Endothelial cell of coronary artery (primary cell): ENCODE data around the gene SECISBP2. TPM values are rescaled to one million over a fixed set of nuclear protein-coding genes. Genes with fewer than 3 reads are reported as not detected.

Source experiments
- total RNA-seq: library from RNA; depleted of rRNA; stranded (reverse); fragments of >200 nt; gene quantifications from 2 replicates; pipeline ENCODE4 v1.2.3, GENCODE V29; 2014

SECISBP2 gene
- 19.4 and 26.9 TPM in 2 replicates for total RNA-seq

DNA sequence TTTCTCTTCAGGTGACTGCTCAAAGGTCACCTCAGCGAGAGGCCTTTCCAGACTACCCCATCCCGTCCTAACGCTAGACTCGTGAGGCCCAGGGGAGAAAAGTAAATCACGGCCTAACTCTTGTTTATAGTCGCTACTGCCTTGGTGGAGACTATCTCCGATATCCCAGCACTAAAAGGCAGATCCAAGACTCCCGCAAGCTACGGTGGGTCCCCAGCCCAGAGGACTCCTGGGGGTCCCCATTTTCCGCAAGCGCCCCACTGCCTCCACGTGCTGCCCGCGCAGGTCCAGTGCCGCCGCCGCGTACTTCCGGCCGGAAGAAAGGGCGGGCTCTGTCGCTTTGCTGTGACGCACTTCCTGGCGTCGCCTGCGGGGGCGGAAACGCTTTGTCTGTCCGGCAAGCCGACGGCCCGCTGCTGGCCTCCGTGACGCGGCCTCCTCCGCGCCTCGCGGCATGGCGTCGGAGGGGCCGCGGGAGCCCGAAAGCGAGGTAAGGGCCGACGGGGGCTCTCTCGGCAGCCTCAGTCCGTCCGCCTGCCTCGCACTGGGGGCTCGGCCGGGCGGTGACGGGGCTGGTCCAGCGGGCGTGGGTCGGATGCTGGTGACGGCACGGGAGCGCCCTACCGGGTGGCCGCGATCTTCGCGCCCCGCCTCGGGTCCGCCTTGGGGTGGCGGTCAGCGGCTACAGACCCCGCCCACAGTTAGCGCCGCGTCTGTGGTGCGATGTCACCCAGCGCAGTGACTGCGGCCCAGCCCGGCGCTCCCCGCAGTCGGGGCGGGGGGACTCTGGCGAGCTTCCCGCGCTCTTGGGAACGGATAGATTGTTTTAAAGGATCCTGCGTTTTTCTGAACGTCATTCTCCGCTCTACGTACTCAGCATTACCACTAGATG is at the start of gene SECISBP2:
Gene SECISBP2, plus strand, starts transcription at position 378 of the 892 bp plus-strand sequence. Its CDS starts 77 bp downstream, at position 455.

GRCh38 chr9:89310475-89311345 is 7.6 kb upstream of the SECISBP2 start, which contains the start of gene CKS2:
TSS of gene CKS2 (plus strand) at chr9:89311195. CDS start at chr9:89311293, 98 bp downstream.

Other genes starting within 250 kb of the SECISBP2 start
- 7.6 and 9.4 TPM in 2 replicates for gene SHC3, start 139.7 kb upstream of the SECISBP2 start, total RNA-seq
- 87.1 and 177 TPM in 2 replicates for gene CKS2, start 7.3 kb upstream of the SECISBP2 start, total RNA-seq
- gene SEMA4D, start 179.6 kb downstream of the SECISBP2 start, total RNA-seq = 3.0 and 3.4 TPM in 2 replicates